Gastroesophageal sphincter (tissue), 3 donors: ENCODE measurements around the gene PI4KB.

Experiments used
- CTCF ChIP-seq, 4 experiments: fragments of 200-600 bp in 2 of 4; fragments of 450-650 bp in 2 of 4; sonication (generic) in 1 of 4; IDR thresholded peaks; one replicate each; pipeline ENCODE4 v1.5.1; 2017 to 2019; ENCODE audit warnings: antibody characterized with exemption in 4 of 4, mild to moderate bottlenecking in 2 of 4, moderate library complexity in 2 of 4
- EP300 ChIP-seq: sonication (generic); formaldehyde crosslinking; IDR thresholded peaks from one replicate; pipeline ENCODE4 v1.6.1; 2017; ENCODE audit warnings: antibody characterized with exemption, mild to moderate bottlenecking
- POLR2A ChIP-seq, 2 donors: fragments of 450-650 bp; IDR thresholded peaks; one replicate each; pipeline ENCODE4 v1.6.1; 2017; ENCODE audit warnings: antibody characterized with exemption in 2 of 2, mild to moderate bottlenecking in 2 of 2, moderate library complexity in 1 of 2
- POLR2AphosphoS5 ChIP-seq: sonication (generic); formaldehyde crosslinking; IDR thresholded peaks from one replicate; pipeline ENCODE4 v1.6.1; 2017; ENCODE audit warnings: antibody characterized with exemption

GRCh38 chr1:151362308-151363155 lies 35.3 kb upstream of the PI4KB start:
- TF ChIP-seq CTCF (IDR thresholded peaks at IDR 0.05) (no peak), POLR2AphosphoS5 (no peak), EP300 (no peak), POLR2A (IDR thresholded peaks at IDR 0.05) (no peak)
